ENCODE measurements around the gene EIF5A.

EIF5A gene

GRCh38 chr17:7306911-7307685, at the start of gene EIF5A:
EIF5A (plus strand) TSS chr17:7307628; CDS start chr17:7309636, 2,008 bp downstream.
- DNase-seq (ENCODE audit: low read depth): peak; percentile 99

GRCh38 chr17:7258731-7259554, 48.5 kb upstream of the EIF5A start:
- DNase-seq (ENCODE audit: low read depth): no peak

- no peak for DNase-seq (ENCODE audit: low read depth)
Measured at GRCh38 chr17:7259555-7259889, 47.9 kb upstream of the EIF5A start.

GRCh38 chr17:7260151-7260550, 47.3 kb upstream of the EIF5A start:
- no peak for DNase-seq (ENCODE audit: low read depth)

- no peak for DNase-seq (ENCODE audit: low read depth)
Measured at GRCh38 chr17:7260651-7261378, 46.6 kb upstream of the EIF5A start.

- DNase-seq (ENCODE audit: low read depth): no peak
Measured at GRCh38 chr17:7261379-7262191, 45.8 kb upstream of the EIF5A start.

GRCh38 chr17:7262192-7262934, 45.1 kb upstream of the EIF5A start, which contains the start of gene CLDN7:
CLDN7 (minus strand) TSS chr17:7262478; CDS start chr17:7262043, 435 bp downstream.
- no peak for DNase-seq (ENCODE audit: low read depth)

GRCh38 chr17:7262935-7263800, 44.3 kb upstream of the EIF5A start:
- no peak for DNase-seq (ENCODE audit: low read depth)

- DNase-seq (ENCODE audit: low read depth): no peak
Measured at GRCh38 chr17:7263801-7264078, 43.7 kb upstream of the EIF5A start.

- no peak for DNase-seq (ENCODE audit: low read depth)
Measured at GRCh38 chr17:7266784-7267183, 40.6 kb upstream of the EIF5A start.

- DNase-seq (ENCODE audit: low read depth): no peak
Measured at GRCh38 chr17:7279448-7279847, 28.0 kb upstream of the EIF5A start.

GRCh38 chr17:7280519-7281073, 26.8 kb upstream of the EIF5A start:
- DNase-seq (ENCODE audit: low read depth): no peak

GRCh38 chr17:7281074-7281952, 26.1 kb upstream of the EIF5A start, which contains the start of gene SLC2A4:
SLC2A4 (plus strand) TSS chr17:7281718; CDS start chr17:7281935, 217 bp downstream.
- DNase-seq (ENCODE audit: low read depth): peak; percentile 44

GRCh38 chr17:7281953-7282751, 25.3 kb upstream of the EIF5A start:
- DNase-seq (ENCODE audit: low read depth): no peak

- DNase-seq (ENCODE audit: low read depth): no peak
Measured at GRCh38 chr17:7282752-7283321, 24.6 kb upstream of the EIF5A start.

GRCh38 chr17:7283471-7284216, 23.8 kb upstream of the EIF5A start:
- no peak for DNase-seq (ENCODE audit: low read depth)

- no peak for DNase-seq (ENCODE audit: low read depth)
Measured at GRCh38 chr17:7284911-7285310, 22.5 kb upstream of the EIF5A start.

Data from GM04503 (cell line).